HG03521 (cell line): ENCODE data around the gene ADAMTS17.

Source experiments
- ATAC-seq: cut with Tn5 transposase; IDR thresholded peaks from one replicate; pipeline ENCODE4 v1.9.1; 2021; ENCODE audit warnings: mild to moderate bottlenecking, moderate library complexity; ENCODE audit not compliant: unreplicated experiment

The ADAMTS17 gene

DNA sequence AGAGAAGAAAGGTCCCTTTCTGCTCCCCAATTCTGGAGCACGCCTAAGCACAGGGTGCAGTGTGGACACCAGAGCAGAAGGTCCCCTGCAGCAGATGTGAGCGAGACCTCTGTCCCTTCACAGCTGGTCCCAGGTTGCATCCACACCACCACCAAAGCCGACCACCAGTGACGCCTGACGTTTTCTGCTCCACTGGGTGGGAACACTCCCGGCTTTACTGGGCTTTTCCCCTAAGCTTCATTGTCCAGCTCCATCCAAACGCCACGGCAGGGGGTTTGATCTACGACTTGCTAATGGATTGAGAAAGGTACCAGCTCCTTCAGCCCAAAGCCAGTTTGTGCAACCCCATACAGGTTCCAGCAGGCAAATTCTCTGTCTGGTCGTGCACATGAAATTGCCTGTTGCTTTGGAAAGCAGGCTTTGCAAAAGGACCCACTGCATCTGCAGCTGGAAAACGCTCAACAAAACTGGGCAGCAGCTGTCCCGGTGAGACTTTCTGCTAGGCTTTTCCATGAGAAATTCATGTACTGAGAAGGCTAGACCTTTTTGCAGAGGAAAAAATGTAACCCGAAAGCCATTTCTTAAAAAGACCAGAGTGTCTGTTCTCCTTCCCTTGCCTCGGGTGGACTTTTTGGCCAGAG is 31.1 kb downstream of the ADAMTS17 start:
- no peak for ATAC-seq

- no peak for ATAC-seq
Measured at GRCh38 chr15:100310041-100310405, 31.8 kb downstream of the ADAMTS17 start.

- no peak for ATAC-seq
Measured at GRCh38 chr15:100309109-100310040, 32.4 kb downstream of the ADAMTS17 start.

DNA sequence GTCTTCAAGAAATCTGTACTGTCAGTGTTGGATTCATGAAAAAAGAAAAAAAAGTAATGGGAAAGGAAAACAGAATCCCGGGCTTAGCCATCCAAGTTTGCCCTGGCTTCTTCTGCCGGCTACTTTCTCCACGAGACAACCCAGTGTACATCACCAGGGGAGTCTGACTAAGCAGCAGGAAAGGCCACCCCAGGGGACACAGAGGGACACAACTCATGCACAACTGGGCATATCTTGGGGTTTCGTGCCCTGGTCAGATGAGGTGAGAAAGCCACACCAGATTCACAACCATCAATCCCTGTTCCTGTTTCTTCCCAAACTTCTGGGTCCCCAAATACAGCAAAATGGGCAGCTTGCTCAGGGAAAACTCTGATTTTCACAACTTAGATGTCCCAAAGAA is 33.2 kb downstream of the ADAMTS17 start:
- no peak for ATAC-seq

DNA sequence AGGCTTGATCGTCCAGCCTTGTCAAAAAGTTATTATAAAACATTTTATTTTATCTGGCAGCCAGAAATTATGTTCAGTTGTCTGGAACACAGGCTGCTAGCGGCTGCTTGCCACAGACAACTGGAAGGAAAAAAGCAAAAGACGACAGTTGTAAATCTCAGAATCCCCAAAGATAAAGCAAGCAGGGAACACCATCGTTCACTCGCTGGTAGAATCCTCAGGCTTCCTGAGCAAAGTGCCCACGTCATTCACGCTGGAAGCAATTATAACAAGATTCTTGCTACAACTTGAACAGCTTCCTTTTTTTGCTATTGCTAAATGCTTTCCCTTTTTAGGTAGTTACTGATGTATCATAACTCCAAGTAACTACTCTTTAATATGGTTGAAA is 33.6 kb downstream of the ADAMTS17 start:
- ATAC-seq: no peak

- ATAC-seq: no peak
Measured at GRCh38 chr15:100307241-100308212, 34.2 kb downstream of the ADAMTS17 start.

DNA sequence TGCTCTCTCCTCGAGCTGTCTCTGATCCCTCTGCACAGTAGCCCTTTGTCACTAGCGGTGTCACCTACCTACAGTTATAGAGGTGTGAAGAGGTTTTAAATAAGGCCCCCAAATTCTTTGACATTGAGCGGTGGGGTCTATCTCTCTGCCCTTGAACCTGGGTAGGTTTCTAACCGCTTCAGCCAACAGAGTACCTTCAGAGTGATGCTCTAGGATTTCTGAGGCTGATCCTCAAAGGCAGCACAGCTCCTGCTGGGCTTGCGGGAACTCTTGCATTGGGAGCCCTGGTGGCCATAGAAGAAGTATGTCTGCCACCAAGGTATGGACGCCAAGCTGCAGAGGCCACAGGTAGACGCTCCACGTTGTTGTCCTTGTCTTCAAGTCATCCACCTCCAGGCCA is 35.7 kb downstream of the ADAMTS17 start:
- ATAC-seq: no peak

- ATAC-seq: no peak
Measured at GRCh38 chr15:100301910-100302431, 39.8 kb downstream of the ADAMTS17 start.

GRCh38 chr15:100298257-100298656 is 43.5 kb downstream of the ADAMTS17 start:
- no peak for ATAC-seq

- ATAC-seq: no peak
Measured at GRCh38 chr15:100297812-100298211, 44.0 kb downstream of the ADAMTS17 start.

GRCh38 chr15:100295939-100296565 is 45.7 kb downstream of the ADAMTS17 start:
- ATAC-seq: no peak

GRCh38 chr15:100292010-100292409 is 49.8 kb downstream of the ADAMTS17 start:
- no peak for ATAC-seq

DNA sequence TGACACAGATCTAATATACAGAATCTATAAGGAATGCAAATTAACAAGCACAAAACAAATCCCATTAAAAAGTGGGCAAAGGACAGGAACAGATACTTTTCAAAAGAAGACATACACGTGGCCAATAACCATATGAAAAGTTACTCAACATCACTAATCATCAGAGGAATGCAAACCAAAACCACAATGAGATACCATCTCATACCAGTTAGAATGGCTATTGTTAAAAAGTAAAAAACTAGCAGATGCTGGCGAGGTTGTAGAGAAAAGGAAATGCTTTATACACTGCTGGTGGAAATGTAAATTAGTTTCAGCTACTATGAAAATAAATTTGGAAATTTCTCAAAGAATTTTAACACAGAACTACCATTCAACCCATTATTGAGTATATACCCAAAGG is 50.7 kb downstream of the ADAMTS17 start:
- ATAC-seq: no peak

DNA sequence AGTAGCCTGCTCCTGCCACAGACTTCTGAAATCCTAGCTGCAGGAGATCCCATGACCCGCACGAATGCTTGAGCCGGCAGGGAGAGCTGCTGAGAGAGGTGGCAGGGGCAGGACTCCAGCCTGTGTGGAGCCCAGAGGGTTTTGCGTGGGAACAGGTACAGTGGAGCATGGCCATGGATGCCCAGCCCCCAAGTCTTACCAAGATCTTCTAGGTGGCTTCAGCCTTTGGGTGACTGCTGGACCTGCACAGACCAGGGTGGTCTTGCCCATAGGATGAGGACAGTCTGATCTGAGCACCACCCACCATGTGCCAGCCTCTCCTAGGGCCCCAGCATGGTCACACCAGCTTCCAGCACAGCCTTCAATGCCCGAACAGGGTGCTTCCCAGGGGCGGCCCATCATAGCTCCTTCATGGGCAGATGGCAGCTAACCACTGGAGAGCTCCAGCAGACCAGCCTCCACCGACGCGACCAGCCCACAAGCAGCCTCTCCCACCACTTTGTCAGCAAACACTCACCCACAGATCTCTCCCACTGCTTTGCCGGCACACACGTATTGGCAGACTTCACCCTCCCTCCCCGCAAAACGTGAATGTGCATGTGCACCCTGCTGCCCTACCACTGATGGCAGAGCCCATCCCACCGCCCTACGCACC is 56.0 kb downstream of the ADAMTS17 start:
- ATAC-seq: no peak

GRCh38 chr15:100284701-100285100 is 57.1 kb downstream of the ADAMTS17 start:
- ATAC-seq: no peak

- no peak for ATAC-seq
Measured at GRCh38 chr15:100284191-100284590, 57.6 kb downstream of the ADAMTS17 start.

GRCh38 chr15:100281096-100281917 is 60.5 kb downstream of the ADAMTS17 start:
- ATAC-seq: no peak

DNA sequence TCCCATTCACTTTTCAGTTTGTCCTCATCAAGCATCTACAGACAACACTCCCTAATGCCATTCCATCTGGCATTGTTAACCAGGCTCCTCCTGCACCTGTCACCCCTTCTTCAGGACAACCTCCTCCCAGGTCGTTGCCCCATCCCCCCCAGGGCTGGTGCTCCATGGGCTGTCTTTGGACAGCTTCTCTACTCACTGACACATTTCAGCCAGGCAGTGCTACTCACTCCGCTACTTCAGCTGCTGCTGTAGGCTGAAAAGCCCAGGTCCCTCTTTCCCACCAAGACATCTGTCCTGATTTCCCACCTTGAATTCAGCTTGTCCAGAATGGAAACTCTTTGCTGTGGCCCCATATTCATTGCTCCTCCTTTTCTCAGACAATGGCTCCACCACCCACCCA is 61.9 kb downstream of the ADAMTS17 start:
- ATAC-seq: no peak

GRCh38 chr15:100279446-100279845 is 62.3 kb downstream of the ADAMTS17 start:
- ATAC-seq: no peak
